H1 (cell line): ENCODE results near the gene PSPN. TPM values are rescaled to one million over a fixed set of nuclear protein-coding genes. Genes with fewer than 3 reads are reported as not detected.

Source experiments
- CREB1 ChIP-seq: IDR thresholded peaks from 2 replicates; pipeline ENCODE4 v1.6.1; 2012; ENCODE audit warnings: inconsistent platforms
- EGR1 ChIP-seq: IDR thresholded peaks from 2 replicates; pipeline ENCODE4 v1.6.1; 2011; ENCODE audit warnings: low read depth, low read length, borderline replicate concordance
- HDAC2 ChIP-seq, 2 experiments: fragments of 300-600 bp in 1 of 2; sonication (generic) in 1 of 2; IDR thresholded peaks; 2 replicates each; pipeline ENCODE4 v1.6.1; 2011 to 2012; ENCODE audit warnings: low read depth in 2 of 2, low read length in 2 of 2, mild to moderate bottlenecking in 2 of 2, moderate library complexity in 2 of 2, borderline replicate concordance in 1 of 2, inconsistent platforms in 1 of 2
- PHF8 ChIP-seq: fragments of 200-600 bp; sonication (generic); conservative IDR thresholded peaks from 2 replicates; pipeline ENCODE4 v1.7.1; 2012; ENCODE audit warnings: low read depth, mild to moderate bottlenecking, inconsistent platforms, low read length, moderate library complexity
- POLR2A ChIP-seq, 2 experiments: IDR thresholded peaks; 1 replicate in 1 of 2; 2 replicates in 1 of 2; pipeline ENCODE4 v1.6.1; 2011; ENCODE audit warnings: low read depth in 2 of 2, low read length in 2 of 2, mild to moderate bottlenecking in 2 of 2; ENCODE audit errors: control extremely low read depth in 1 of 2
- SIX5 ChIP-seq: IDR thresholded peaks from 2 replicates; pipeline ENCODE4 v1.6.1; 2011; ENCODE audit warnings: mild to moderate bottlenecking, low read depth, low read length
- TAF1 ChIP-seq: IDR thresholded peaks from 2 replicates; pipeline ENCODE4 v1.6.1; 2011; ENCODE audit warnings: mild to moderate bottlenecking, low read depth, low read length
- TEAD4 ChIP-seq: IDR thresholded peaks from 2 replicates; pipeline ENCODE4 v1.6.1; 2012; ENCODE audit warnings: low read depth, low read length, inconsistent platforms, mixed read lengths
- ZNF274 ChIP-seq: IDR thresholded peaks from 2 replicates; pipeline ENCODE4 v1.7.0; 2012; ENCODE audit warnings: low read length, borderline replicate concordance; ENCODE audit errors: extremely low read depth
- polyA plus RNA-seq, 7 experiments: library from polyadenylated mRNA; depleted of rRNA in 3 of 7; stranded (reverse) in 5 of 7; unstranded in 2 of 7; fragments of >200 nt in 5 of 7; fragments of 200-250 nt in 2 of 7; gene quantifications; 1 replicate in 5 of 7; 2 replicates in 1 of 7; 4 replicates in 1 of 7; pipeline versions ENCODE4 v1.2.1 to v1.2.3, GENCODE V29; 2011 to 2013; ENCODE audit warnings: missing spikeins in 2 of 7, mixed read lengths in 2 of 7
- total RNA-seq: library from RNA; stranded (reverse); fragmentation: NEBNext Ultra II Directional; extraction: Animal tissue kit (Norgen Biotek cat#: 25700); gene quantifications from 2 replicates; pipeline ENCODE4 v1.2.1, GENCODE V29; 2021
- TF ChIP-seq, protein P1 (sequence below): IDR thresholded peaks from 2 replicates; pipeline ENCODE4 v1.6.1; 2011; ENCODE audit warnings: low read depth, mild to moderate bottlenecking, low read length; ENCODE audit not compliant: insufficient read depth

Gene PSPN
- total and polyA plus RNA-seq, 2 of the 8 experiments (the other 6 are each of a cell fraction or from before 2014, with no cell fraction given) = 1.0 to 2.1 TPM

DNA sequence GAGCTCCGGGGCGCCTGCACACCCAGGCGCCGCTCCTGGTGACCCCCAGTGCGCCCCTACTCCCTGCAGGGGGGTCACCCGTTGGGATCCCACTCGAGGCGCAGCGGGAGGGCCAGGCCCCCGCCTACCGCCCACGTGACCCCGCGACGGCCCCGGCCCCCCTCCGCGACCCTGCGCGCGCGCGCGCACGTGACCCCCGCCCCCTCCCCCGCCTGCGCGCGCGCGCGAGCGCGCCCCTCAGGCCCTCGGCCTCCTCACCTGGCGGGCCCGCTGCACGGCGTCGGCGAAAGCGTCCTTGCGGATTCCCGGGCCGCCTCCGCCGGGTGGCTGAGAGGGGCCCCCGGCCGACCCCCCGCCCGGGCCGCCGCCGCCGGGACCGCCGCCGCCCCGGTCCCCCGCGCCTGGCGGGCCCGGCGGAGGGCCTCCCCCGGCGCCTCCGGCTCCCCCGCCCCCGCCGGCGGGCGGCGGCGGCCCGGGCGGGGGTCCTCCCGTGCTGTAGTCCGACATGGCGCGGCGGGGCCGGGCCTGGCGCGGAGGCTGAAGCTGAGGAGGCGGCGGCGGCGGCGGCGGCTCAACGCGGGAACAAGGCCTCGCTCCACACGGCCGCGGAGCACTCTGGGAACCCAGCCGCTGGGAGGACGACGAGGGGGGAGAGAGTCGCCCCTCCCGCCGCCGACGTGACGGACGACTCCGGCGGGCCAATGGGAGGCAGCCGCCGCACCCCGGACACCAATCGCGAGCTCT, 48.6 kb upstream of the PSPN start, which contains the start of gene KHSRP (continued):
- TF ChIP-seq EGR1 (peak; percentile 9; the same call in 1 of the 2 replicates), TAF1 (peak; percentile 85), ZNF274 (no peak), HDAC2 (IDR thresholded peaks at IDR 0.05; ENCODE audit: borderline replicate concordance in 1 of 2, low read depth in 2 of 2, low read length in 2 of 2) (no peak), PHF8 (peak; percentile 79), TEAD4 (no peak), POLR2A (IDR thresholded peaks at IDR 0.05; ENCODE audit: control extremely low read depth in 1 of 2, low read depth in 2 of 2, low read length in 2 of 2) (peak in 1 of 2 experiments; percentile 52; a peak in 2 of 3 replicates), CREB1 (peak; percentile 83), SIX5 (no peak)
- TF ChIP-seq, protein P1, sequence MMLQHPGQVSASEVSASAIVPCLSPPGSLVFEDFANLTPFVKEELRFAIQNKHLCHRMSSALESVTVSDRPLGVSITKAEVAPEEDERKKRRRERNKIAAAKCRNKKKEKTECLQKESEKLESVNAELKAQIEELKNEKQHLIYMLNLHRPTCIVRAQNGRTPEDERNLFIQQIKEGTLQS = peak; percentile 56; the same call in 1 of the 2 replicates
